PFSK-1 (cell line): Measurements from ENCODE around the gene PEX1.

Source experiments
- FOXP2 ChIP-seq: optimal IDR thresholded peaks from 2 replicates; pipeline ENCODE3; 2011; ENCODE audit warnings: borderline replicate concordance, control low read depth, inconsistent platforms; ENCODE audit not compliant: insufficient read depth; ENCODE audit errors: extremely low read length, extremely low read depth
- POLR2AphosphoS5 ChIP-seq: IDR thresholded peaks from 2 replicates; pipeline ENCODE4 v1.6.1; 2012; ENCODE audit warnings: low read depth, mild to moderate bottlenecking, control low read depth, low read length, moderate library complexity
- REST ChIP-seq, 2 experiments: IDR thresholded peaks; 2 replicates each; pipeline versions ENCODE4 v1.6.1 to v1.8.0; 2011 to 2012; ENCODE audit warnings: low read depth in 2 of 2, low read length in 2 of 2, control low read depth in 1 of 2, inconsistent platforms in 1 of 2, mild to moderate bottlenecking in 1 of 2, moderate library complexity in 1 of 2; ENCODE audit not compliant: insufficient read depth in 1 of 2
- SIN3A ChIP-seq: IDR thresholded peaks from 2 replicates; pipeline ENCODE4 v1.6.1; 2012; ENCODE audit warnings: mild to moderate bottlenecking, low read length, moderate library complexity, borderline replicate concordance; ENCODE audit not compliant: insufficient read depth
- TAF1 ChIP-seq: IDR thresholded peaks from 2 replicates; pipeline ENCODE4 v1.6.1; 2012; ENCODE audit warnings: low read length, control low read depth, borderline replicate concordance; ENCODE audit not compliant: insufficient read depth

- TF ChIP-seq POLR2AphosphoS5 (no peak), REST (IDR thresholded peaks at IDR 0.05; ENCODE audit: insufficient read depth in 1 of 2, low read depth in 2 of 2, low read length in 2 of 2) (no peak), TAF1 (no peak), FOXP2 (no peak), SIN3A (no peak)
Observed at GRCh38 chr7:92485974-92486373, 42.3 kb downstream of the PEX1 start.
